Central memory CD4-positive, alpha-beta T cell (primary cell): ENCODE data around the gene ROM1.

ENCODE experiments used
- DNase-seq: peaks from one replicate; pipeline ENCODE4 v3.0.0; 2022

ROM1 gene

DNA sequence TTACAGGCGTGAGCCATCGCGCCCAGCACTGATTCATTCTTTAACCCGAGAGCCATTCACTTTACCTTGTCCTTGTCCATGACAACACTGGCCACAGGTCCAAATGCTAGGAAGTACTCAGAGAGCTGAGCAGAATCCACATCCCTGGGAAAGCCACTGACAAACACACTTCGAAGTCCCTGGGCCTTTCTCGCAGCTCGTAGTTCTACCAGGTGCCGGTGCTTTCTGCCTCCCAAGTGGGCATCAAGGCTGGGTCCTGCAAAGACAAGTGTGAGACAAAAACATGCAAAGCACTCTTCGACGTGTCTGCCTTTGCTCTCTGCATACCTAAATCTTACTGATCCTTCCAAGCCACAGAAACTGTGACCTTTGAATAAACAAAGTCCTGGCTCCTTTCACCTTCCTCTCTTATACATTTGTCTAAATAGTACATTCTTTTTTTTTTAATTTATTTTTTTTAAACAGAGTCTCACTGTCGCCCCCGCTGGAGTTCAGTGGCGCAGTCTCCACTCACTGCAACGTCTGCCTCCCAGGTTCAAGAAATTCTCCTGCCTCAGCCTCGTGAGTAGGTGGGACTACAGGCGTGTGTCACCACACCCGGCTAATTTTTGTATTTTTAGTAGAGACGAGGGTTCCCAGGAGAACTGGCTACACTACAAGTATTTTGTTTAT is 24.0 kb upstream of the ROM1 start:
- no peak for DNase-seq

- DNase-seq, result peak; percentile 98
These were observed 21.5 kb upstream of the ROM1 start, which contains the start of gene TUT1 for GRCh38 chr11:62591448-62592145. TUT1 (minus strand) TSS chr11:62591523; CDS start chr11:62591485, 38 bp downstream.

GRCh38 chr11:62592146-62592815 is 20.8 kb upstream of the ROM1 start:
- no peak for DNase-seq

DNA sequence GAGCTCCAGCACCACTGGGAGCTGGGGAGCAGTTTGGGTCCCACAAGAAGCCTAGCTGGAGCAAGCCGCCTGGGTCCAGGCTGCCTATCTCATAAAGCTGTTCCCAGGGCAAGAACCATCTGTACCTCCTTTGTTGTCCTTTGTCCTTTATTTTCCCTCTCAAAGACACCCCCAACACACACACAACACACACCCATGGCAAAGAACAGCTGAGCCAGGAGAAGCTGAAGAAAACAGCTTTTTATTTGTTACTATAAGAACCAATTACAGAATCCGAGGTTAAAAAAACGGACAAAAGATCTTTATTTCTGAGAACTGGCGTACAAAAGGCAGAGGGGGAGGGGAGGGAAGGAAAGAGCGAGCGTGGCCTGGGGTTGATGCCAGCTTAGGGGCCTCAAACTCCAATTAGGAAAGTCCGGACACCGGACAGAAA is 20.1 kb upstream of the ROM1 start:
- no peak for DNase-seq

DNA sequence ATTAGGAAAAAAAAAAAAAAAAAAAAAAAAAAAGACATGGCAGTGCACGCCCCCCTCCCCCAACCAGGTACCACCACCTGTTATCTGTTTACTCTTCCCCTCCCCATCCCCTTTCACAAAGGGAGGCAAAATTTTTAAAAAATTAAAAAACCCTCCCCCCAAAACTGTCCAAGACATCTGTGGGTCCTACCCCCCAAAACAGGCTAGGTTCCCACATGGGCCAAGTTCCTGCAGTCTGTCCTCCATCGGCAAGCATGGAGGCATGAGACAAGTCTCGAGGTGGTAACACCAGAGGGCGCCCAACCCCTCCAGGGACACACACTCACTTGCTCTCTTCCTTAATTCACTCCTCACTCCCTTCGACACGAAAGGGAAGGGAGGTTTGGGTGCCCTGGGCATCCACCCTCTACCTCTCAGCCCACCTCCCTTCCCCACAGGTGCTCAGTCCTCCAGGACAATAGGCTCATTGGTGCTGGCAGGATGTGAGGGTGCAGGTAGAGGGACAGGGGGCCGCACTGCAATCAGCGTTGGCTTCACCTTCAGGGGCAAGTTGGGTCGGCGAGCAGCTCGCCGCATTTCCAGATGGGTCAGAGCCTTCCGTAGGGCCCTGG is 19.5 kb upstream of the ROM1 start:
- DNase-seq, result peak; percentile 74

- no peak for DNase-seq
These were observed 17.9 kb upstream of the ROM1 start for GRCh38 chr11:62595124-62595523.

DNA sequence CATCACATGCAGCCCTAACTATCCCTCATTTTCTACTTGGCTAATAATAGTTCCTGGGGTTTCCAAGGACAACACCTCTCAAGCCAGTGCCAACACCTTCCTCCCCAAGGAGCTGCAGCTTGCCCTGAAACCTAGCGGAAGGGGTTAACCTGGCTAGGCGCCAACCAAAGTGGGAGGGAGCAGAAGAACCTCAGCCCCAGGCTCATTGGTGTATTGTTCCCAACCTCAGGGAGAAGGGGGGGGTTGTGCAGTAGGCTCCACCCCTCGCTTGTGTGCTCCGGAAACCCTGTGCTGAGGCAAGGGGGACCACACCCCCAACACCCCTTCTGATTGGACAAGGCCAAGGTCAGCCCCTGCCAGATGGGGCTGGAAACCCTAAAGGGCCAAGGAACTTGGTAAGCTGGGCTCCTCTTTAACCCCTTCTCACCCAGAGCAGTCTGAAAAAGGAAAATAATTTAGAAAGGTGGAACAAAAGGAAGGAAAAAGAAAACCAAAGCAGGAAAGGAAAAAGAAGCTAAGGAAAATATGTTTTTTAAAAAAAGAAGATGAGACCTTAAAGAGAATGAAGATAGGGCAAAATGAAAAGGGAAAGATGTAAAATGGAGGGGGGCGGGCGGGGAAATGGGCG is 13.9 kb upstream of the ROM1 start:
- DNase-seq, result peak; percentile 98

DNA sequence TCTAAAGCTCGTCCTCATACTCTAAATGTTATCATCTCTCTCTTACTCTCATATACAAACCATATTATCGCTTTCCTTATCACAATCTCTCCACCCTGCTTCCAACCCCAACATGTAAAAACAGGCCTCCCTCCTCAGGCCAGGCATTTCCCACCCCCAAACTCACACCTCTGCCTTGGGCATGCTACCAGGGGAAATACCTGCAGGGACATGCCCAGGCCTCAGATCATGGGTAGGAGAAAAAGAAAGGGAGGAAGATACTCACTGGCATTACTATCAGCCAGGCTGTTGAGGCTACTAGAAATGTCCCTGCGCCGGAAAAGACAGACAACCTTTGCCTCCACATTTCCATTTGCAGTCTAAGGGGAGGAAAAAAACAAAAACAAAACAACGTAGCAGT is 13.2 kb upstream of the ROM1 start:
- DNase-seq, result no peak

DNA sequence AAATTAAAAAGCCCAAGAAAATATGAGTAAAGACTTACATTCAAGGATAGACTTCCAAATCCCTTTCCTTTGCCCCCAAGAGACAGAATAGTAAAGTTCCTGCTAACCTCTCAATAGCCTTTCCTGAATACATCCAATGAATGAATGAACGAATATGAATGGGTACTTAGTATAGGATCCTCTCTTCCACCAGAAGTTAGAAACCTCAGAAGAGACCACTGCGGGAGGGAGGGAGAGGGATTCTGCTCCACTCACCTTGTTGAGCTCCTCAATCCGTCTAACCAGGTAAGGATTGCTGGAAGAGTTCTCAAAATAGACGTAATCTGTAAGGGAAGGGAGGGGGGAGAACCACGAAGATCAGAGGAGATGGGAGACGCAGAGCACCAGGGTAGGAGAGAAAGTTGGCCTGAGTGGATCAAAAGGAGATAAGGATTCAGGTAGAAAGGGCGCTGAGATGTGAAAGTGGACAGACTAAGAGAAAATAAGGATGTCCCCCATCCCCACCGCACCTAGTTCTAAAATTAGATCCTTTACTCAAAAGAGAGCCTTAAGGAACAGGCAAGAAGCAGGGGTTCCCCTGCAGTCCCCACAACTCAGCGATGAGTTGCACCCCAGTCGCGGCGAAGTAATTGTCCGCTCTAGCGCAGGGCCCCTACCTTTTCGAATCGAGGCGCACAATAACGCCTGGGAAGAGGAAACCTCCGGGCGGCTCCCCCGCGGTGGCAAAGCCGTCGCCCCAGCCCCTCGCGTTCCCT is 12.5 kb upstream of the ROM1 start:
- no peak for DNase-seq

GRCh38 chr11:62601122-62601371 is 12.0 kb upstream of the ROM1 start:
- no peak for DNase-seq

DNA sequence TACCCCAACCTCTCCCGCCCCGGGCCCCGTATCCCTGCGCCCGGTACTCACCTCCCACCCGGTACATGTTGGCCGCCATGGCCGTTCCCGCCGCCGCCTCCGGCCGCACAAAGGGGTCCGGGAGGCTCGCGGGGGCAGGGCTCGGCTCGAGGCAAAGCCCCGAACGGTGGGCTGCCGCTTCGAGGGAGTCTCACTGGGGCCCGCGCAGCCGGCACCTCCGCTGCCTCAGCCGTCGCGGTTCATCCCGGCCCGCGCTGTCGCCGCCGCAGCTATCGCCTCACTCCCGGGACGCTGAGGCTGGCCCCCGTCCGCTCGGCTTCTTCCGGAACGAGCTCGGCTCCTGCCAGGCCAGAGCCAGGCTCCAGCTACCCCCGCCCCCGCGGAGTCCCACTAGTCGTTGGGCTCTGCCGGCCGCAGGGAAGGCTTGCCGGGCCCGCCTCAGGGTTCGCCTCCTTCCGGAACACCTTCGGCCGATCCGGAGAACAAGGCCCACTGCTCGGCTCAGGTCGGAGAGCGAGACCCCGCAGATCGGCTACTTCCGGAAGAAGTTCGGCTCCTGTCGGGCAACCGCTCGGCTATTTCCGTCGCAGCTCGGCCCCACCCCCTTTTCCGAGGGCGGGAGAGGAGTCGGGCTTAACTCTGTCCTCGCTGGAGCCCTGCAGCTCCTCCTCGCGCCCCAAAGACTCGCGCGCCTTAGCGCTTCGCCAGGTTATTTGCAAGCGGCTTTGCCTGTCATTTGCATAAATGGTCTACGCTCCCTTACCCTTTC is 11.5 kb upstream of the ROM1 start, which contains the start of gene MTA2:
Gene MTA2, minus strand, starts transcription at position 494 of the 769 bp plus-strand sequence. Its CDS starts 415 bp downstream, at position 79.
- peak; percentile 100 for DNase-seq

DNA sequence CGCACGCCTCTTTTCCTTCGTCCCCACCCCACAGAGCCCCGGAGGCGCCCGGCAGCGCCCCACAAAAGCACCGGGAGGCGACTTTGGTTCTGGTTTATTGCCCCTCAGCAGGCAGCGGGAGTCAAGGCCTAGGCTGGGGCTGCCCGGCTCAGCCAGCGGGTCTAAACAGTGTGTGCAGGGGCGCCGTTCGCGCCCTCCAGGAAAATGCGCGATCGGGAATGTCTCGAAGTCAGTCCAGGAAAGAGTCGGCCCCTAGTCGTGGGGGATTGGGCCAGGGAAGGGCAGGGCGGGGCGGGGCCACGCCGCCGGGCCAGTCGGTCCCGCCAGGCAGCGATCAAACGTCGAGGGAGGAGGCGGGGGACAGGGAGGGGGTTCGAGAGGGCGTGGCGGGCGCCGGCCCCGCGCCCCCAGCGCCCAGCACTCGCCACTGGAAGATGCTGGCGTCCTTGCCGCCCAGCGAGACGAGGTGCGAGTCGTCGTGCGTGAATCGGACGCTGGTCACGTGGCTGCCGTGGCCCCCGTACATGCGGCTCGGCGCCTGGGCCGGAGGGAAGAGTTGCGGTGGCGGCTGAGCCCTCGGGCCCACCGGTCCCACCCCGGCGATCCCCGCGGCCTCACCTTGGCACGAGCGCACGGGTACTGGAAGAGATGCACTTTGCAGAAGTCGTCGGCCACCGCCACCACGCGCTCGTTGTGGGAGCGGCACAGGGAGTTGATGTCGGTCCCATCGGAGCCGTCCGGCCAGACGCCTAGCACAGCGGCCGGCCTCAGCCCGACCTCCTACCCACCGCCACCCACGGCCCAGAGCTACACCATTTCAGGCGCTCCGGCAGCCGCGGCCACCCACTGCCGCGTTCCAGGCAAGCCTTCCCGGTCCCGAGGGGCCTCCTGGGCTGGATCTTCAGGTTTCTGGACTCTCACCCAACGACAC is 10.7 kb upstream of the ROM1 start:
- DNase-seq, result no peak

DNA sequence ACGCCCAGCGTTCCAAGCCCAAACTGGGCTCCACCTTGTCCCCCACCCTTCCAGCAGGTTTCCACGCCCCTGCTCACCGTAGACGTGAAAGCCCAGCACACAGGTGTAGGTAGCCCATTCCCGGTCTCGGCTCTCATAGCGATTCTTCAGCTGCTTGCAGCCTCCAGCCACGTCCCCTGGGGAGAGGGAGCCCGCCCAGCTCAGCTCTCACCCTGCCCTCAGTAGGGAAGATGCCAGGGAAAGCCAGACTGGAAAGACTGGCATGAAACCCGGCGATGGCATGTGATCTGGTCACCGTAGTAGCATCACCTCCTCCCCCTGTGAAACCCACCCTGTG is 10.0 kb upstream of the ROM1 start:
- DNase-seq, result no peak

GRCh38 chr11:62603776-62604299 is 9.2 kb upstream of the ROM1 start:
- no peak for DNase-seq

DNA sequence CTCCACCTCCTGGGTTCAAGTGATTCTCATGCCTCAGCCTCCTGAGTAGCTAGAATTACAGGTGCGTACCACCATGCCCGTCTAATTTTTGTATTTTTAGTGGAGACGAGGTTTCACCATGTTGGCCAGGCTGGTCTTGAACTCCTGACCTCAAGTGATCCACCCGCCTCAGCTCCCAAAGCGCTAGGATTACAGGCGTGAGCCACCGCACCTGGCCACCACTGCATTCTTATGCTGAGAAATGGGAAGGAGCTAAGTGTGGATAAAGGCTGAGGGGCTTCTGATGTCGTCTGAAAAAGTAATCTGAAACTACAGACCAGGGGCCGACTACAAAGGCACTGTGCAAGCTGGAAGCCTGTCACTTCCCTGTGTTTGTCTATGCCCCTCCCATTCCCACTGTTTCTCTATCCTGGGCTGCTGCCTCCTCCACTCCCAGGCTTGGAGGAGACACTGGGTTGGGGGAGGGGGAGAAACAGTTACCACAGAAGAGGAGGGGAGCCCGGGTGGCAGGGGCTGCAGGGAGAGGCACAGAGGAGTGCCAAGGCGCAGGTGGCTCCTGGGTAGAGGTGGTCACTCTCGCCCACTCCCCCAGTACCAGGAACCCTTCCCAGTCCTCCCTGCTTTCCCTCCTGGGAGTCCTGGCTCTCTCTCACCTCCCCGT is 8.5 kb upstream of the ROM1 start:
- no peak for DNase-seq

DNA sequence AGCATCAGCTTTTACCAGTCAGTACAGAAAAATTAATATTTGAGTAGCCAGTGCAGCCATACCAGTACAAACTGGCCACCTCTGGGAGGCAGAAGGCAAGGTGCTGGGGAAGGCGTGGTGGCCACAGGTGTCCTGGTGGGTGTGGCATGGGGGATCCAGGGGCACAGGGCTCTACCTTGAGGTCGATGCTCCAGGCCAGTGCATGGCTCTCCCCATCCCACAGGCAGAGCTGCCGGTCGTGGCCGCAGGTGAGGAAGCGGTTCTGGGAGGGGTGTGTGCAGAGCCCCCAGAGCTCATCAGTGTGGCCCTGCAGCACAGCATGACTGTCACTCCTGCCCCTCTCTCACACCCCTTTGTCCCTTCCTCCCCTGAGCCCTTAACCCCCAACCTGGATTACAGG is 7.6 kb upstream of the ROM1 start:
- no peak for DNase-seq

- no peak for DNase-seq
These were observed 7.2 kb upstream of the ROM1 start for GRCh38 chr11:62605902-62606301.

DNA sequence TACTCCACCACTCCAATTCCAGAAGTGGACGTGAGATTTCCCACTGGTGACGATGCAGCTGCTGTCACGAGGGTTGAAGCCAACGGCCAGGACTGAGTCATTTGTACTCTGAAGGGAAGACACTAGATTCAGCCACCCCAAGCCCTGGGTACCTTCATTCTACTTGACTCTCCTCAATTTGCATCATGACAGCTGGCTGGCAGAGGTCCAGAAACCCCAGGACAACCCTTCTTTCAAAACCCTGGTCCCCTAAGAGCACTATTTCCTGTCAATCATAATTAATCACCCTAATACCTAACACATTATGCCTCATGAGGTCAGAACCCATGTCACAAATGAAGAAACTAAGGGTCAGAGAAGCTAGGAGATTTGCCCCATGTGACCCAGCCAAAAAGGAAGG is 5.3 kb upstream of the ROM1 start:
- DNase-seq, result no peak

DNA sequence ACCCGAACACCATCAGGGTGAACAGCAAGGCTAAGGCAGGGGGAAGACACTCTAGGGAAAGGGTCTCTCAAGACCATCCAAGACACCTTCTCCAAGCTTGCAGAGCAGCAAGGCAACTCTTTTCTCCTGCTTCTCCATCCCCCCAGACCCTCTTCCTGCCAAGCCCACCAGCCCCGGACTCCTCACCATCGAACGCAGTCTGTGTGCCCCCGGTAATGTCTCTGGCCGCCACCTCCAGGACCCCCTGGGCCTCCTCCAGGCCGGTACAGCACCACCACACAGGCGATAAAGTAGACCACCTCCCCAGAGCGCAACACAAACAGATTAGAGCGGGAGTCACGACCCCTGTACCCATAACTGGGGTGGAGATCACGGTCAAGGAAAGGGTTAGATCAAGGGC is 4.3 kb upstream of the ROM1 start:
- DNase-seq, result no peak

GRCh38 chr11:62610403-62610802 is 2.7 kb upstream of the ROM1 start:
- DNase-seq, result no peak
